Gastrocnemius medialis (tissue), 4 donors: ENCODE results near the gene BCAS4.

Experiments
- CTCF ChIP-seq, 5 experiments: fragments of 450-650 bp in 3 of 5; fragments of 200-600 bp in 2 of 5; sonication (generic) in 2 of 5; IDR thresholded peaks in 4 of 5; conservative IDR thresholded peaks in 1 of 5; 1 replicate in 4 of 5; 2 replicates in 1 of 5; pipeline ENCODE4 v1.5.1; 2016 to 2019; ENCODE audit warnings: antibody characterized with exemption in 5 of 5, mild to moderate bottlenecking in 3 of 5, moderate library complexity in 3 of 5
- POLR2A ChIP-seq, 2 donors: fragments of 450-650 bp; IDR thresholded peaks; one replicate each; pipeline ENCODE4 v1.6.1; 2017; ENCODE audit warnings: antibody characterized with exemption in 2 of 2, mild to moderate bottlenecking in 2 of 2, moderate library complexity in 2 of 2

GRCh38 chr20:50806126-50806768 lies 11.4 kb downstream of the BCAS4 start:
- no peak for TF ChIP-seq CTCF (IDR thresholded peaks at IDR 0.05 in 4 of 5, conservative IDR thresholded peaks at IDR 0.05 in 1 of 5)
- TF ChIP-seq POLR2A (IDR thresholded peaks at IDR 0.05) = no peak
